Loucy (cell line): ENCODE data around the gene DHRS13.

ENCODE experiments used
- EZH2phosphoT487 ChIP-seq: fragments of 200-600 bp; IDR thresholded peaks from 2 replicates; pipeline ENCODE4 v1.6.1; 2018; ENCODE audit warnings: antibody characterized with exemption, mild to moderate bottlenecking, moderate library complexity, borderline replicate concordance
- TF ChIP-seq, protein P1 (sequence below): fragments of 200-600 bp; sonication (generic); conservative IDR thresholded peaks from 2 replicates; pipeline ENCODE4 v1.5.1; 2014; ENCODE audit warnings: mild to moderate bottlenecking, antibody characterized with exemption, low read length

DNA sequence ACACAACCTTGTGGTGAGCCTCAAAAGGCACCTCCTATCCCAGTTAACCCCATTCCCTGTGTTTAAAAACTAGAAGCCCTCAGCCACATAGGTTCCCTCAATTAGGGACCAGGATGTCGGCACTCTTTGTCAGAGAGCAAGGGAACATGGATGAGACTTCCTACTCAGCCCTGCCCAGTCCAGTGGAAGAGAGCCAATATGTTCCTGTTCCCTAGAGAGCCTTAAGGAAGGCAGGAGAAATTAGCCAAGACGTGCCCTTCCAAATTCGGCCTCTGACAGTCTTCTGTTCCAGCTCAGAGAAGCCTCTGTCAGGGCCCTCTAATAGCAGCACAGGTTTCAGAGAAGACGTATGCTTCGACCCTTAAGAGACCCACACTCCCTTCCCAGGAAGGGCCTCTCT, 14.6 kb upstream of the DHRS13 start:
- TF ChIP-seq, protein P1, sequence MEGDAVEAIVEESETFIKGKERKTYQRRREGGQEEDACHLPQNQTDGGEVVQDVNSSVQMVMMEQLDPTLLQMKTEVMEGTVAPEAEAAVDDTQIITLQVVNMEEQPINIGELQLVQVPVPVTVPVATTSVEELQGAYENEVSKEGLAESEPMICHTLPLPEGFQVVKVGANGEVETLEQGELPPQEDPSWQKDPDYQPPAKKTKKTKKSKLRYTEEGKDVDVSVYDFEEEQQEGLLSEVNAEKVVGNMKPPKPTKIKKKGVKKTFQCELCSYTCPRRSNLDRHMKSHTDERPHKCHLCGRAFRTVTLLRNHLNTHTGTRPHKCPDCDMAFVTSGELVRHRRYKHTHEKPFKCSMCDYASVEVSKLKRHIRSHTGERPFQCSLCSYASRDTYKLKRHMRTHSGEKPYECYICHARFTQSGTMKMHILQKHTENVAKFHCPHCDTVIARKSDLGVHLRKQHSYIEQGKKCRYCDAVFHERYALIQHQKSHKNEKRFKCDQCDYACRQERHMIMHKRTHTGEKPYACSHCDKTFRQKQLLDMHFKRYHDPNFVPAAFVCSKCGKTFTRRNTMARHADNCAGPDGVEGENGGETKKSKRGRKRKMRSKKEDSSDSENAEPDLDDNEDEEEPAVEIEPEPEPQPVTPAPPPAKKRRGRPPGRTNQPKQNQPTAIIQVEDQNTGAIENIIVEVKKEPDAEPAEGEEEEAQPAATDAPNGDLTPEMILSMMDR, result no peak
- no peak for TF ChIP-seq EZH2phosphoT487
